C1 segment of cervical spinal cord (tissue), 14 donors: ENCODE data around the gene SGMS1.
A peak's percentile ranks its signal among the peaks of the same experiment; 100 is the strongest.
"Not testable (repeated sequence)": the region's sequence is repeated elsewhere in the genome, so short reads cannot be mapped to it uniquely, and the experiment has no call there.

Experiments used
- DNase-seq, 14 donors: peaks; one replicate each; lab custom pipeline; 2025; lab: John Stamatoyannopoulos, UW

Gene SGMS1

GRCh38 chr10:50379616-50380015, 244.1 kb downstream of the SGMS1 start:
- peak in 1 of 14 donors; percentile 9 for DNase-seq

- no peak for DNase-seq
Measured at GRCh38 chr10:50375745-50376144, 248.0 kb downstream of the SGMS1 start.

GRCh38 chr10:50375051-50375452, 248.7 kb downstream of the SGMS1 start:
- DNase-seq, result no peak

- DNase-seq, result no peak
Measured at GRCh38 chr10:50373821-50374501, 249.8 kb downstream of the SGMS1 start.

GRCh38 chr10:50369931-50370330, 253.8 kb downstream of the SGMS1 start:
- DNase-seq, result no peak

- DNase-seq, result no peak
Measured at GRCh38 chr10:50367732-50368131, 256.0 kb downstream of the SGMS1 start.

- not testable (repeated sequence) for DNase-seq
Measured at GRCh38 chr10:50366421-50366820, 257.3 kb downstream of the SGMS1 start.

GRCh38 chr10:50364730-50365129, 259.0 kb downstream of the SGMS1 start:
- not testable (repeated sequence) for DNase-seq

GRCh38 chr10:50362547-50363125, 261.1 kb downstream of the SGMS1 start:
- DNase-seq, result no peak

GRCh38 chr10:50361946-50362345, 261.8 kb downstream of the SGMS1 start:
- no peak for DNase-seq

GRCh38 chr10:50360077-50360850, 263.5 kb downstream of the SGMS1 start:
- no peak for DNase-seq

- DNase-seq, result no peak
Measured at GRCh38 chr10:50358925-50359687, 264.6 kb downstream of the SGMS1 start.

- DNase-seq, result no peak
Measured at GRCh38 chr10:50358411-50358810, 265.3 kb downstream of the SGMS1 start.

- not testable (repeated sequence) for DNase-seq
Measured at GRCh38 chr10:50356481-50356832, 267.3 kb downstream of the SGMS1 start.

- not testable (repeated sequence) for DNase-seq
Measured at GRCh38 chr10:50355693-50356480, 267.9 kb downstream of the SGMS1 start.

- DNase-seq, result no peak
Measured at GRCh38 chr10:50351483-50352146, 272.1 kb downstream of the SGMS1 start.

- DNase-seq, result no peak
Measured at GRCh38 chr10:50350366-50350765, 273.4 kb downstream of the SGMS1 start.

- no peak for DNase-seq
Measured at GRCh38 chr10:50349554-50349953, 274.2 kb downstream of the SGMS1 start.

- no peak for DNase-seq
Measured at GRCh38 chr10:50347394-50347802, 276.4 kb downstream of the SGMS1 start.

GRCh38 chr10:50346942-50347341, 276.8 kb downstream of the SGMS1 start:
- DNase-seq, result no peak

- no peak for DNase-seq
Measured at GRCh38 chr10:50345545-50345944, 278.2 kb downstream of the SGMS1 start.
